ENCODE measurements around the gene BCL2L13. TPM values are rescaled to one million over a fixed set of nuclear protein-coding genes. Genes with fewer than 3 reads are reported as not detected.

The BCL2L13 gene
- total RNA-seq, 4 donors from 2014 or later, result 15.3 to 35.3 (median 30.1) TPM

GRCh38 chr22:17628406-17629172 is 10.0 kb upstream of the BCL2L13 start, which contains the start of gene ATP6V1E1:
TSS of gene ATP6V1E1 (minus strand) at chr22:17628749. CDS start at chr22:17628635, 114 bp downstream.
- Histone ChIP-seq H3K27me3 (no peaks in the 10 kb centered on the region), H3K9me3 (no peaks in the 10 kb centered on the region), H3K36me3 (no peaks in the 10 kb centered on the region), H3K4me3 (peak within 1 kb of the TSS; percentile 93 to 100), H3K27ac (peak within 1 kb of the TSS; percentile 91 to 93), H3K4me1 (peaks cover 6 to 8% of the 10 kb centered on the region in 2 donors)
- intact Hi-C loops (cut with DNase I; ENCODE audit: low total_unique reads), result no loop called here
- DNase-seq, result peak; percentile 96 to 97
- TF ChIP-seq CTCF (IDR thresholded peaks at IDR 0.05) (no peak), POLR2A (IDR thresholded peaks at IDR 0.05) (peak; percentile 64 to 65)

GRCh38 chr22:17629173-17629489 is 9.4 kb upstream of the BCL2L13 start:
- peaks cover 6 to 8% of the 10 kb centered on the region in 2 donors for H3K4me1 ChIP-seq
- H3K27me3 ChIP-seq, result no peaks in the 10 kb centered on the region
- H3K36me3 ChIP-seq, result no peaks in the 10 kb centered on the region
- intact Hi-C loops (cut with DNase I; ENCODE audit: low total_unique reads), result no loop called here
- no peak for DNase-seq
- no peak for TF ChIP-seq POLR2A (IDR thresholded peaks at IDR 0.05)
- TF ChIP-seq CTCF (IDR thresholded peaks at IDR 0.05), result no peak
- H3K4me3 ChIP-seq, result peak overlapping the region; percentile 93 to 100
- no peaks in the 10 kb centered on the region for H3K9me3 ChIP-seq
- peak overlapping the region; percentile 91 to 93 for H3K27ac ChIP-seq

GRCh38 chr22:17629641-17630040 is 8.9 kb upstream of the BCL2L13 start:
- intact Hi-C loops (cut with DNase I; ENCODE audit: low total_unique reads), result no loop called here
- Histone ChIP-seq H3K9me3 (no peaks in the 10 kb centered on the region), H3K36me3 (no peaks in the 10 kb centered on the region), H3K27me3 (no peaks in the 10 kb centered on the region), H3K27ac (peak overlapping the region; percentile 91 to 93), H3K4me1 (peaks cover 6 to 8% of the 10 kb centered on the region in 2 donors), H3K4me3 (no peak overlapping the region)
- TF ChIP-seq POLR2A (IDR thresholded peaks at IDR 0.05) (no peak), CTCF (IDR thresholded peaks at IDR 0.05) (no peak)
- no peak for DNase-seq

GRCh38 chr22:17631076-17631565 is 7.4 kb upstream of the BCL2L13 start:
- DNase-seq, result no peak
- no peak for TF ChIP-seq POLR2A (IDR thresholded peaks at IDR 0.05)
- no peak for TF ChIP-seq CTCF (IDR thresholded peaks at IDR 0.05)
- intact Hi-C loops (cut with DNase I; ENCODE audit: low total_unique reads), result no loop called here

GRCh38 chr22:17633217-17633997 is 5.2 kb upstream of the BCL2L13 start:
- intact Hi-C loops (cut with DNase I; ENCODE audit: low total_unique reads), result no loop called here
- H3K9me3 ChIP-seq, result no peaks in the 10 kb centered on the region
- peak overlapping the region; percentile 64 to 73 for H3K27ac ChIP-seq
- TF ChIP-seq POLR2A (IDR thresholded peaks at IDR 0.05) (no peak), CTCF (IDR thresholded peaks at IDR 0.05) (no peak)
- no peaks in the 10 kb centered on the region for H3K36me3 ChIP-seq
- H3K4me1 ChIP-seq, result no peaks in the 10 kb centered on the region
- DNase-seq, result no peak
- H3K4me3 ChIP-seq, result no peak overlapping the region
- H3K27me3 ChIP-seq, result no peaks in the 10 kb centered on the region

More at GRCh38 chr22:17631076-17631565, 7.4 kb upstream of the BCL2L13 start:
- no peaks in the 10 kb centered on the region for H3K36me3 ChIP-seq
- peaks cover 6 to 8% of the 10 kb centered on the region in 2 donors for H3K4me1 ChIP-seq
- no peak overlapping the region for H3K27ac ChIP-seq
- H3K9me3 ChIP-seq, result no peaks in the 10 kb centered on the region
- no peak overlapping the region for H3K4me3 ChIP-seq
- no peaks in the 10 kb centered on the region for H3K27me3 ChIP-seq

Measured in uterus (tissue), 4 donors.